Esophagus muscularis mucosa (tissue), 3 donors: Measurements from ENCODE around the gene GLTP.

Experiments used
- CTCF ChIP-seq, 3 experiments: fragments of 200-600 bp in 2 of 3; fragments of 450-650 bp in 1 of 3; sonication (generic) in 2 of 3; IDR thresholded peaks; one replicate each; pipeline ENCODE4 v1.5.1; 2017 to 2019; ENCODE audit warnings: antibody characterized with exemption in 3 of 3, mild to moderate bottlenecking in 2 of 3, moderate library complexity in 1 of 3
- POLR2A ChIP-seq: fragments of 450-650 bp; IDR thresholded peaks from one replicate; pipeline ENCODE4 v1.6.1; 2017; ENCODE audit warnings: antibody characterized with exemption, moderate library complexity, mild to moderate bottlenecking, low read depth

- no peak for TF ChIP-seq CTCF (IDR thresholded peaks at IDR 0.05)
- no peak for TF ChIP-seq POLR2A
These were observed 65.7 kb downstream of the GLTP start for GRCh38 chr12:109814600-109815150.
